Measurements from ENCODE around the gene C6orf62. TPM values are rescaled to one million over a fixed set of nuclear protein-coding genes. Genes with fewer than 3 reads are reported as not detected.

The C6orf62 gene
- total and polyA plus RNA-seq, 4 donors = 29.6 to 58.6 (median 49.4) TPM

GRCh38 chr6:24686946-24687345, 32.0 kb downstream of the C6orf62 start (continued):
- TF ChIP-seq REST (IDR thresholded peaks at IDR 0.05) (no peak), RXRA (IDR thresholded peaks at IDR 0.05) (no peak), FOXA2 (IDR thresholded peaks at IDR 0.05) (no peak), YY1 (IDR thresholded peaks at IDR 0.05) (no peak), HNF4A (conservative IDR thresholded peaks at IDR 0.05) (no peak)
- TF ChIP-seq, protein P1, sequence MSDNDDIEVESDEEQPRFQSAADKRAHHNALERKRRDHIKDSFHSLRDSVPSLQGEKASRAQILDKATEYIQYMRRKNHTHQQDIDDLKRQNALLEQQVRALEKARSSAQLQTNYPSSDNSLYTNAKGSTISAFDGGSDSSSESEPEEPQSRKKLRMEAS (IDR thresholded peaks at IDR 0.05) = no peak

DNA sequence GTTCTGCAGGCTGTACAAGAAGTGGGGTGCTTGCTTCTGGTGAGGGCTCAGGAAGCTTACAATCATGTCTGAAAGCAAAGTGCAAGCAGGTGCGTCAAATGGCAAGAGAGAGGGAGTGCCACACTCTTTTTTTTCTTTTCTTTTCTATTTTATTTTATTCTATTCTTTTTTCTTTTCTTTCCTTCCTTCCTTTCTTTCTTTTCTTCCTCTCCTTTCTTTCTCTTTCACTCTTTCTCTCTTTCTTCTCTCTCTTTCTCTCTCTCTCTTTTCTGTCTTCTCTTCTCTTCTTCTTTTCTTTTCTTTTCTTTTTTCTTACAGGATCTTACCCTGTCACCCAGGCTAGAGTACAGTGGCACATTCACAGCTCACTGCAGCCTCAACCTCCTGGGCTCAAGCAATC, 32.5 kb downstream of the C6orf62 start:
- H3K27me3 ChIP-seq (ENCODE audit: control insufficient read depth in 4 of 4, insufficient read depth in 4 of 4, low read length in 3 of 4) = no peaks in the 10 kb centered on the region
- no peak overlapping the region for H3K4me3 ChIP-seq (ENCODE audit: low read depth in 1 of 3, low read length in 3 of 3)
- H3K36me3 ChIP-seq (ENCODE audit: control insufficient read depth in 4 of 4, insufficient read depth in 3 of 4, low read depth in 1 of 4, low read length in 3 of 4) = peaks cover 0 to 5% (median under 1%) of the 10 kb centered on the region in 4 donors
- 96% methylated on average over 1 of the region's 1 CpG for whole genome bisulfite sequencing
- no peak overlapping the region for H3K27ac ChIP-seq (ENCODE audit: low read depth in 1 of 2, low read length in 2 of 2)
- no peak overlapping the region for H3K9ac ChIP-seq (ENCODE audit: low read depth in 1 of 2, low read length in 2 of 2)
- H3K4me1 ChIP-seq (ENCODE audit: control insufficient read depth in 4 of 4, insufficient read depth in 4 of 4, low read length in 3 of 4) = peaks cover 0 to 18% (median 5%) of the 10 kb centered on the region in 4 donors
- no peaks in the 10 kb centered on the region for H3K9me3 ChIP-seq (ENCODE audit: control insufficient read depth in 4 of 4, low read length in 3 of 4)
- no peak for DNase-seq (ENCODE audit: low spot score)
- TF ChIP-seq TAF1 (conservative IDR thresholded peaks at IDR 0.05) (no peak), NR2F2 (IDR thresholded peaks at IDR 0.05) (no peak), JUND (IDR thresholded peaks at IDR 0.05) (no peak), RAD21 (IDR thresholded peaks at IDR 0.05) (no peak), REST (IDR thresholded peaks at IDR 0.05) (no peak), ZBTB33 (IDR thresholded peaks at IDR 0.05) (no peak), FOXA2 (IDR thresholded peaks at IDR 0.05) (no peak), SP1 (IDR thresholded peaks at IDR 0.05) (no peak), GABPA (IDR thresholded peaks at IDR 0.05 in 1 of 2, conservative IDR thresholded peaks at IDR 0.05 in 1 of 2) (no peak), RXRA (IDR thresholded peaks at IDR 0.05) (no peak)
- TF ChIP-seq, protein P2, sequence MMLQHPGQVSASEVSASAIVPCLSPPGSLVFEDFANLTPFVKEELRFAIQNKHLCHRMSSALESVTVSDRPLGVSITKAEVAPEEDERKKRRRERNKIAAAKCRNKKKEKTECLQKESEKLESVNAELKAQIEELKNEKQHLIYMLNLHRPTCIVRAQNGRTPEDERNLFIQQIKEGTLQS (IDR thresholded peaks at IDR 0.05) = no peak
- TF ChIP-seq, protein P3, sequence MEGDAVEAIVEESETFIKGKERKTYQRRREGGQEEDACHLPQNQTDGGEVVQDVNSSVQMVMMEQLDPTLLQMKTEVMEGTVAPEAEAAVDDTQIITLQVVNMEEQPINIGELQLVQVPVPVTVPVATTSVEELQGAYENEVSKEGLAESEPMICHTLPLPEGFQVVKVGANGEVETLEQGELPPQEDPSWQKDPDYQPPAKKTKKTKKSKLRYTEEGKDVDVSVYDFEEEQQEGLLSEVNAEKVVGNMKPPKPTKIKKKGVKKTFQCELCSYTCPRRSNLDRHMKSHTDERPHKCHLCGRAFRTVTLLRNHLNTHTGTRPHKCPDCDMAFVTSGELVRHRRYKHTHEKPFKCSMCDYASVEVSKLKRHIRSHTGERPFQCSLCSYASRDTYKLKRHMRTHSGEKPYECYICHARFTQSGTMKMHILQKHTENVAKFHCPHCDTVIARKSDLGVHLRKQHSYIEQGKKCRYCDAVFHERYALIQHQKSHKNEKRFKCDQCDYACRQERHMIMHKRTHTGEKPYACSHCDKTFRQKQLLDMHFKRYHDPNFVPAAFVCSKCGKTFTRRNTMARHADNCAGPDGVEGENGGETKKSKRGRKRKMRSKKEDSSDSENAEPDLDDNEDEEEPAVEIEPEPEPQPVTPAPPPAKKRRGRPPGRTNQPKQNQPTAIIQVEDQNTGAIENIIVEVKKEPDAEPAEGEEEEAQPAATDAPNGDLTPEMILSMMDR (IDR thresholded peaks at IDR 0.05; ENCODE audit: low read depth, low read length, missing input control) = no peak
- TF ChIP-seq, protein P1 (IDR thresholded peaks at IDR 0.05) = no peak

All from liver (tissue), 9 donors.